Stimulated activated CD8-positive, alpha-beta memory T cell treated with anti-CD3 and anti-CD28 coated beads, Interleukin-4, amount 100 ng/mL, for 1 hour (primary cell): ENCODE measurements around the gene BRF1.

ENCODE experiments used
- DNase-seq, 2 donors: peaks; one replicate each; pipeline ENCODE4 v3.0.0-alpha.2; 2020; ENCODE audit warnings: low read depth in 2 of 2, low spot score in 1 of 2

BRF1 gene

DNA sequence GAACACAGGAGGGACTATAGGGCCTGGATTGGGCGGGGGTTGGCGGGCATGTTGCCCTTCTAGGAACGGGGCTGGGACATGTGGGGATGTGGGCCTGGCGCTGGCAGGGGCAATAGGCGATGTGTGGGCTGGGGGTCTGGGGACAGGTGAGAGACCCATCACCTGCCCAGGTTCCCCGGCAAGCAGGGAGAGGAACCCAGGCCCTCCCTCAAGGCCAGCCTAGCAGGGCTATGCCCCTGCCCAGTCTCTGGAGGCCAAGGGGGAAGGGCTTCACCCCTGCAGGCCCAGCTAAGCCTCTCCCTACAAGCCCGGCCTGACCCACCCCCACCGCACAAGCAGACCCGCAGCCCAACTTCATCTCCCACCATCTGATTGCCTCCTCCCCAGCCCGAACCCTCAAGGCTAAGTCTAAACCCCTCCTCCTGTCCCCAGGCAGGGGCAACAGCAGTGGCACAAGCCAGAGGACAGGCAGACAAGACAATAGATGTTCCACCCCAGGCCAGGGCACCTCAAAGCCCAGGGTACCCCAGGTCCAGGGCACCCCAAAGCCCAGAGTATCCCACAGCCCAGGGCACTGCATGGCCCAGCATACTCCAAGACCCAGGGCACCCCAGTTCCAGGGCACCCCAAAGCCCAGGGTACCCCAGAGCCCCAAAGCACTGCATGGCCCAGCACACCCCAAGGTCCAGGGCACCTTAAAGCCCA lies 138.7 kb downstream of the BRF1 start:
- DNase-seq, result no peak

DNA sequence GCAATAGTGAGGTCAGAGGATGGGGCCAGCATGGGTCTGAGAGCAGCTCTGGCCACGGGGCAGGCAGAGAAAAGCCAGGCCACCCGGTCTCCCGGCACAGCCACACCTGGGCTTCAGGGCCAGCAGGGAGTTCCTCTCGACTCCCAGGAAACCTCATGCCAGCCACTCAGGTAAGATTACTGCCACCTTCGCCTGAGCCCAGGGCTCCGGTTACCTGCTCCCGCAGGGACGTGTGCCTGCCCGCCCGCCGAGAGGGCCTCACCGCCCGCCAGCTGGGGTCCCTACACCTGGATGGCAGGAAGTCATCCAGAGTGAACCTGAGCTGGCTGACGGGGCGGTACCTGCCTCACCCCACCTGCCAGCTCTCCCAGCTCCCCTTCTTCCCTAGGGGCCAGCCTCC lies 139.5 kb downstream of the BRF1 start:
- DNase-seq, result no peak

DNA sequence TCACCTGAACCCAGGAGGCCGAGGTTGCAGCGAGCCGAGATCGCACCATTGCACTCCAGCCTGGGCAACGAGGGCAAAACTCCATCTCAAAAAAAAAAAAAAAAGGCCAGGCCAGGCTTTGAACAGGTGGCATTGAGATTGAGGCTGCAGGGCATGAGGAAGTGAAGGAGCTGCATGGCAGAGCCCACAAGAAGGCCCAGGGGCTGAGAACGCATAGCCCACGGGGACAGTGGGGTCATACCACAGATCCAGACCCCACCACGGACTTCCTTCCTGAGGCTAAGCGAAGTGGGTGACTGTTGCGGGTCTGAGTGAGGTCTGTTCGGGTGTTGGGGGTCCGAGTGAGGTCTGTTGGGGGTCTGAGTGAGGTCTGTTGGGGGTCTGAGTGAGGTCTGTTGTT lies 140.0 kb downstream of the BRF1 start:
- no peak for DNase-seq

DNA sequence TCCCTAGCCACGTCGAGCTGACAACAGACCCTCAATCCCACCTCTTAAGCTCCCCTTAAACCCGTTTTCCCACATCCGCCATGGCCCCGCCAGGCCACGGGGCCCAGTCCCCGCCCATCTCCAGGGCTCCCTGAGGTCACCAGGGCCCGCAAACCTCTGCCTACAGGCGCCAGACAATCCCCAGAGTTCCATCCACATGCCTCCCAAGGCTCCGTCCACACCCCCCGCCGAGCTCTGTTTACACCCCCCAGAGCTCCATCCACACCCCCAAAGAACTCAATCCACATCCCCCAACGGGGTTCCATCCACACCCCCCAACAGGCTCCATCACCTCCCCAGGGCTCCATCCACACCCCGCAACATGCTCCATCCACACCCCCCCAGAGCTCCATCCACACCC lies 141.5 kb downstream of the BRF1 start:
- no peak for DNase-seq
